HL-60/S4 (cell line): Measurements from ENCODE around the gene EPHB1.
"Not testable (repeated sequence)": the region's sequence is repeated elsewhere in the genome, so short reads cannot be mapped to it uniquely, and the experiment has no call there.

ENCODE experiments used
- in situ Hi-C: fragments of 300-500 bp; cut with MboI; formaldehyde crosslinking; loops from 2 replicates; pipeline ENCODE4 v1.14.3; 2022; ENCODE audit warnings: low sequenced_read_pairs

The EPHB1 gene

GRCh38 chr3:135233476-135233875, 438.4 kb downstream of the EPHB1 start:
- in situ Hi-C loops, result not testable (repeated sequence)

GRCh38 chr3:135235541-135235940, 440.5 kb downstream of the EPHB1 start:
- in situ Hi-C loops, result no loop called here

- in situ Hi-C loops, result no loop called here
Measured at GRCh38 chr3:135237371-135238143, 442.5 kb downstream of the EPHB1 start.

- in situ Hi-C loops, result no loop called here
Measured at GRCh38 chr3:135238236-135238830, 443.3 kb downstream of the EPHB1 start.

GRCh38 chr3:135238871-135239614, 444.0 kb downstream of the EPHB1 start:
- in situ Hi-C loops, result no loop called here

DNA sequence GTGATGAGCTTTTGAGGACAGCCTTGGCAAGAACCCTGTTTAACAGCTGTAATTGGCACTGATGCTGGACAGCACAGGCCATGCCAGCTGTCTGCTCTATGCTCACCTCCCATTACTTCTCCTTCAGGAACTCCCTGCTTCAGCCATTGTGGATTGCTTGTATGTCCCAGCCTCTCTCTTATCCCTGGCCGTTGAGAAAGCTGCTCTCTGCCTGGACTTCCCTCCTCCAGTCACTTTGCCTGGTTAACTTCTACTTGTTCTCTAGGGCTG, 444.5 kb downstream of the EPHB1 start:
- in situ Hi-C loops, result no loop called here

- in situ Hi-C loops, result no loop called here
Measured at GRCh38 chr3:135240426-135240825, 445.4 kb downstream of the EPHB1 start.

DNA sequence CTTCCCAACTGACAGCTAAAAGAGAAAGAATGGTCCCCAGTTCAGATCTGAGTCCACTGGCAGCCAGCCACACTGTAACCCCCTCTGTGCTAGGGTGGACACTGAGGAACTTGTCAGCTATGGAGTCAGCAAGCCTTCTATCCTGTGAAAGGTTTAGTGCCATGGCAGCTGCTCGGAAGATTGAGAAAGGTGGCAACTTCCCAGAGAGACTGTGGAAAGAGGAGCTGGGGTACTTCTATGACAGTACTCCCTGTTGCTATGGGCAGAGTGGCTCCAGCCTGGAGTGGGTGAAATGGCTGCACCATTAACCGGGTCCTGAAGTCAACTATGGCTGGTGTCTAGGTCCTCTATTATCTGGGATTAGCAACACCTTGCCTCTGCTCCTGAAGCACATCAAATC, 447.2 kb downstream of the EPHB1 start:
- in situ Hi-C loops, result no loop called here

GRCh38 chr3:135243616-135244015, 448.6 kb downstream of the EPHB1 start:
- in situ Hi-C loops, result no loop called here

DNA sequence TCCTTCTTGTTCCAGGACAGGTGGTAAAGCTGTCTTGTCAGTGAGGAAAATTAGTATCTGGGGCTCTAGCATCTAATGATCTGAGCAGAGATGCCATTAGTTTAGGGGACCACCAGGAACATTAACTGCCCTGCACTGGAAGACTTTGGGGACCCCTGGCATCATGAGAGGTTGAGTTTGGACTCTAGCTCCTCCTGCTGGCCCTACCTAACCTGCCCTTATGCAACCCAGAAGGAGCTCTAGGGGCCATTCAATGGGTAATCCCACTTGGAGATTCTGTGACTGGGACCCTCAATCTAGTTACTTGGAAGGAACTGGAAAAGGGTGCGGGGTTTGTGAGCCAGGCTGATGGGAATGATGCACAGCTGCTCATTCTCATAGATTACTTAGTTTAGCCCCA, 451.0 kb downstream of the EPHB1 start:
- in situ Hi-C loops, result no loop called here

- in situ Hi-C loops, result no loop called here
Measured at GRCh38 chr3:135248213-135248612, 453.2 kb downstream of the EPHB1 start.

GRCh38 chr3:135249186-135249585, 454.1 kb downstream of the EPHB1 start:
- in situ Hi-C loops, result no loop called here

- in situ Hi-C loops, result no loop called here
Measured at GRCh38 chr3:135258916-135259315, 463.9 kb downstream of the EPHB1 start.

DNA sequence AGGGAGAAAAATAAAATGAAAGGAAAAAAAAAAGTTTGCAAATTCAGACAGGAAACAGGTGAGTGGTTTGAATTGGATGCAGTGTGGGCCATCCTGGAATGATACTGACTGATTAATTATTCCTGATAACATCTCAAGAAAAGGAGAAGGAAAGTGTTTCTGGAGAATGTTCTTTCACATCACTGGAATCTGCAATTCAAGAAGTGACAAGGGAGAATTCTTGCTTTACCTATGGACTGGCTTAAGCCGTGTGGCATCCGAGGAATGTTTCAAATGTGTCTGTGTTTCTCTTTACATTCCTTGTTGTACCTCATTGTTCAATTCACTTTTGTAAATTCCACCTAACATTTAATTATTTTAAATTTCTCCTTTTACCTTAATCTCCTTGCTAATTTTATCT, 465.0 kb downstream of the EPHB1 start:
- in situ Hi-C loops, result no loop called here

DNA sequence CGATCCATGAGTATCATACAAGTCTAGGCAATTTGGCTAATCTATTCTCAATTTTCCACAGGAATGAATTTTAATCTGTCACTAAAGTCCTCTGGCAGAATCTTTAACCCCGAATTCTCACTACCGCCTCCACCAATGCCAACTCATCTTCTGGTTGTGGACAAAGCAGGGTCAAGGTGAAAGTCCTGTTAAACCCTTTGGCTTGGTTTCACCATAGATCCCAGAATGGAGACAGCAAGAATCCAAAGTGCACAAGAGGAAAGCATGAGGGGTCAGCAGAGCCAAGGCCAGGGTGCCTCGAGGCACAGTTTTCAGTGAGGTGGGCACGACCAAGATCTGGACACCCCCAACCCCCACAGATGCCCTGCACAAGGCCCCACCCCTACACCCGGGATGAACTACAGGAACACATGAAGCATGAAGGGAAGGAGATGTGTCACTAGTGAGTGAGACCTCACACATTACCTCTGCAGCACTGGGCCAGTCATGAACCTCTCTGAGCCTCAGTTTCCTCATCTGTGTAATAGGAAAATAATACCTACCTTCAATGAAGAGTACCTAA, 466.2 kb downstream of the EPHB1 start:
- in situ Hi-C loops, result no loop called here

DNA sequence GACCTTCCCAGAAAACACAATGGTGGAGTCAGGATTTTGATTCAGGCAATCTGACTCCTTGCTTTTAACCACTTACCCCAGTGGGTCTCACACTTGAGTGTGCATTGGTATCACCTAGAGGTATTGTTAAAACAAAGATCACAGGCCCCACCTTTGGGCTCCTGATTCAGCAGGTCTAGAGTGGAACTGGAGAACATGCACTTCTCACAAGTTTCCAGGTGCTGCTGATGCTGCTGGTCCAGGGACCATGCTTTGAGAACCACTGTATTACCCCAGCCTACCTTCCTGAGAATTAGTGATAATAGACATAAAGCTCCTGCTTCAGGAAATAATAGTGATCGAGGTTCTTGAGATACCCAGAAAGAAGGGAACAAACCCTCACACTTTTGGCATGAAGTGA, 466.9 kb downstream of the EPHB1 start:
- in situ Hi-C loops, result no loop called here

DNA sequence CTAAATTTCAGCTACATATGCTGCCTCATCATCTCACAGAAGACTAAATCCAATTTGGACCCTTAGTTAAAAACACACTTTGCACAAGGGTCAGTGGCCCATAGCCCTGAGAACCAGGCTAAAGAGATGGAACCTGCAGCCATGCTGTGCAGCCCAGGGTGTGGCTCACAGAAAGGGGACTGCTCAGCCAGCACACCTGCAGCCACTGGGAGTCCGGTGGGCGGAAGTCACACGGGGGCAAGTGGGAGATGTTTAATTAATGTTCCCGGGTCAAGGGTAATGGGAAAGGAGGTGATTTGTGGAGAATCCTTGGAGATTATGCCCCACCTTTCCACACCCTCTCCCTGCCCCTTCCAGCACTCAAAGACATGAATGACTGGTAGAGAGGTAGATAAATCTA, 467.4 kb downstream of the EPHB1 start:
- in situ Hi-C loops, result no loop called here

DNA sequence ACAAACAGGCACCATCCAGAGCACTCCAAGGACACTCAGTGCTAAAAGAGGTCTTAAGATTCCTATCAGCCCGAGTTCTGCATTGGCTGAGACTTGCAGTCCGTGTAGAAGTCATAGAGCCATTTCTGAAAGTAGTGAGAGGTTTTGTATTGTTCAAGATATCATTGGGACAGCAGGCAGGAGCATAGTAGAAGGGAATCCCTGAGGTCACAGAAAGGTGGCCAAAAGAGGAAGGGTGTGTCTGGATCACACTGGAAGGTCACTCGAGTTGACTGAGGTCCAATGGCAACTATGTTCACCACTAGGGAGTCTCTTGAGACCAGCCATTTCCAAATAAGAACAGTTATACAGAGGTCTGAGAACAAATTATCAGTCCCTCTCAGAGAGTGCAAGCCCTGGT, 468.3 kb downstream of the EPHB1 start:
- in situ Hi-C loops, result no loop called here

DNA sequence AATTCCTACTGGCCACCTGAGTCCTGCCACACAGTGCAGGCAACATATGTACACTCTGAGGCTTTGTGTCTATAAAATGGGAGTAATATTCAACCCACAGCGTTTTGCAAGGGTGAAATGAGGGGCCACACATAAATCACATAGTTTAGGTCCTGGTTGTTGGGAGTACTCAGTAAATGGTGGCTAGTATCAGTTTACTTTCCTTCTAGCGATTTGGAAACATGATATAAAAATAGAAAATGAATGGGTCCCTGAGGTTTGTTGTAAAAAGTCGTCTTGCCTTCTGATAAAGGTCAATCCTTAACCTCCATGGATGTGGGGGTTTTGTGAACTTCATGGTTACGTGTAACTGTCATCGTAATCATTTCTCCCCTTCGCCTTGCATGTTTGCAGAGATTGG, 472.4 kb downstream of the EPHB1 start:
- in situ Hi-C loops, result no loop called here

DNA sequence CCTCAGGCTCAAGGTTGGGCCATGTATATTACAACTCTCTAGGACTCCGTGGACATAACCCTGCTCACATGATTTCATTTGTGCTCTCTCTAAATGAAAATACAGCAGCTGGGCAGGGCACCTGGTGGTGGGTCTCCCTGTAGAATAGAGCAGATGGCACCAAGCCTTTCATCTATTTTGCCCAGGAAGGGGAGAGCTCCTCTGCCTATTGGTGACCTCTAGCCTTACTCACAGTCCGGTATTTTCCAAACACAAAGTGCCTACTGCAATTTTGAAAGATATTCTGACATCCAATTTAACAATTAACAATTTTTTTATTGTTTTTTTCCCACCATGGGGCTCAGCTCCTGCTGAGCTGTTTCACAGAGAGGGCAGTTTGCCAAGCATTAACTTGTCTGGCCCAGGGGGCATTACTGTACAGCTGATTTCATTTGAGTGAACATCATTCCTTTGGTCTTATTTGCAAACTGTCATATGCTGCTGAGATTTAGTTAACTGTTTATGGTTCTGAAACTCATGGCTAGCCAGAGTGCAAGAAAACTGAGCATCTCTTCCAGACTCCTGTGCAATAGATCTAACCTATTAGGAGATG, 474.0 kb downstream of the EPHB1 start:
- in situ Hi-C loops, result no loop called here

GRCh38 chr3:135271177-135272025, 476.3 kb downstream of the EPHB1 start:
- in situ Hi-C loops, result no loop called here
